ENCODE measurements around the gene PAPPA.

DNA sequence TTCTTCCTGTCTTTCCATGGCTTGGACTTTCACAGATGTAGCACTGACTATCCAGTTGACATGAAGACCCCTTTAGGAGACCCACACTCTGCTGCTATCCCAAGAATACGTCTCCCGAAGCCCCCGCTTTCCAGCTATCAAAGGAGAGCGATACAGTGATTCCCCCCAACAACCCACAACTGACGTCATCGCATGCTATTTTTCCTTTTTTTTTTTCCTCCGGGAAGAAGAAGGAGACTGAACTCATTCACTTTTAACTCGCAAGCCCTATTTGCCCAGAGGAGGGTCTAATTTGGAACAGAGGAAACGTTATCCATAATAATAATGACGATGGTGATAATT lies 2.1 kb downstream of the PAPPA start:
- no peak for TF ChIP-seq EZH2 (IDR thresholded peaks at IDR 0.05; ENCODE audit: insufficient read depth, low read length)
- TF ChIP-seq CTCF (IDR thresholded peaks at IDR 0.05; ENCODE audit: insufficient read depth, low read depth, low read length), result no peak
